HG02884 (cell line): ENCODE data around the gene SERPINB2.

Experiments used
- ATAC-seq: cut with Tn5 transposase; IDR thresholded peaks from one replicate; pipeline ENCODE4 v1.9.1; 2021; ENCODE audit warnings: mild to moderate bottlenecking, moderate library complexity; ENCODE audit not compliant: unreplicated experiment

SERPINB2 gene, protein sequence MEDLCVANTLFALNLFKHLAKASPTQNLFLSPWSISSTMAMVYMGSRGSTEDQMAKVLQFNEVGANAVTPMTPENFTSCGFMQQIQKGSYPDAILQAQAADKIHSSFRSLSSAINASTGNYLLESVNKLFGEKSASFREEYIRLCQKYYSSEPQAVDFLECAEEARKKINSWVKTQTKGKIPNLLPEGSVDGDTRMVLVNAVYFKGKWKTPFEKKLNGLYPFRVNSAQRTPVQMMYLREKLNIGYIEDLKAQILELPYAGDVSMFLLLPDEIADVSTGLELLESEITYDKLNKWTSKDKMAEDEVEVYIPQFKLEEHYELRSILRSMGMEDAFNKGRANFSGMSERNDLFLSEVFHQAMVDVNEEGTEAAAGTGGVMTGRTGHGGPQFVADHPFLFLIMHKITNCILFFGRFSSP

DNA sequence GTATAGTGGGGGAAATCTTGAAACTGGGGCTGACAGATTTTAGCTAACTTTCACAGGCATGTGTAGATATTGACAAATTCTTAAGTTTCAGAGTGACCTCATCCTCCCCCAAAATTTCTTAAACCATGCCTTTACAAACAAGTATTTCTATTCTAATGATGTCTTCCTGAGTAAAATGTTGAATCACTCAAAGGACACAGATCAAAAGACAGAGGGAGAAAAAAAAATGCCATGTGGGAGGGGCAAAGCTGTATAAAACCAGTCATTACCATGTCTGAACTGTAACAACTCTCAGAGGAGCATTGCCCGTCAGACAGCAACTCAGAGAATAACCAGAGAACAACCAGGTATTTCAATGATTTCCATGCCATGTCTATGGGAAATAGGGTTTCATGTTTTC lies at the start of gene SERPINB2:
Gene SERPINB2 (plus strand): TSS at position 282 of the 400 bp plus-strand sequence. CDS start 3,740 bp downstream, outside the sequence.
- no peak for ATAC-seq

DNA sequence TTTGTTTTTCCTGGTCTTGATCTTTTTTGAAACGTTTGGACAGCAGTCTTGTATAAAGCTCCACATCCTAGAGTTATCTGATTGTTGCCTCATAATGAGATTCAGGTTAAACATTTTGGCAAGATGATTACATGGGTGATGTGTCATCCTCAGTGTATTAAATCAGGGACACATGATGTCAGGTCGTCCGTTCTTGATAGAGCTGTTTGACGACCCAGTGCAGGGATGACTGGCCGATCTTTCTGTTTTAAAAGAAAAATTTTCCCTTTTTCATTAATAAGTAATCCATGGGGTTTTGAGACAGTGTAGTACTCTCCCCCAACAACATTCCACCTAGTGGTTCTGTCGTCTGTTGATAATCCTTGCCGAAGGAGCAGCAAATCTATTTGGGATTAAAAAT lies 44.5 kb upstream of the SERPINB2 start:
- no peak for ATAC-seq

DNA sequence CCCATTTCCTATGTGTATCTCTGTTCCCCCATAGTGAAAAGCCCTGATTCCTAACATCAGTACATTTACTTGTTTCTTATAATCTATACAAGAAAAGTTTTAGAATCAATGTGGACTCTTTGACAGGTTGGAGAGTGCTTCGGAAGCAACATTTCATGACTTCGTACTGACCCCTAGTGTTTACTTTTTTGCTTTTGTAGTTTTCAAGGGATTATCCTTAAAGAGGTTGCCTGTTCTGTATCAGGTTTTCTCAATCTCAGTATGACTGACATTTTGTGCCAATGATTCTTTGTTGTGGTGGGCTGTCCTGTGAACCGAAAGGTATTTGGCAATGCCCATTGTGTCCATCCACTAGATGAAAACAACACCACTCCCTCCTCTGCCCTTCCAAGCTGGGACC lies 43.3 kb upstream of the SERPINB2 start:
- ATAC-seq, result peak; percentile 61

DNA sequence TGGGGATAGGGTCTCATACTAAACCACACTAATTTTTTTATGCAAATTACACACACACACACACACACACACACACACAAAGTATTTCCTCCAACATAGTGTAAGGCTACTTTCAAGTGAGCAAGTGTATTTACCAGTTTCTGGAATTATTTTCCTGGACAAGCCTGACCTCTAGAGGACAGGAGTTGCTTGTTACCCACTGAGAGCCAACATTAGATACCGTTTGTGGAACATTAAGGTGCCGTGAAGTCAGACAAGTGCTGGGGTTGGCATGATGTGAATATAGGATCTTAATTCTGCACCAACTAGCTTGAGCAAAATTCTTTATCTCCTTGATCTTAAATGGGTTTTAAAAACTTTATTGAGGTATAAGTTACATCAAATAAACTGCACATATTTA lies 39.3 kb upstream of the SERPINB2 start:
- ATAC-seq, result peak; percentile 52

DNA sequence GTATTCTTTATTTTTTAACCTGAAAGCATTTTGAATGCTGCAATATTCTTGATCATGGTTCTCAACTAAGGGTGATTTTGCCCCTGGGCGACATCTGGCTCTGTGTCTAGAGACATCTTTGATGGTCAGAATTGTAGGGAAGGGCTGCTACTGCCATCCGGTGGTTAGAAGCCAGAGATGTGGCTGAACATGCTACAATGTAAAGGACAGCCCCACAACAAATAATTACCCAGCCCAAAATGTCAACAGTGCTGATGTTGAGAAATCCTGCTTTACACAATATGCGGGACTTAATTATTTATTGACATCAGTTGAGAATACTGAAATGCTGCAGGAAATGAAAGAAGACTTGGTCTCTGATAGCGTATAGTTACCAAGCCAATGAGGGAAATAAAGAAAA lies 37.5 kb upstream of the SERPINB2 start:
- peak; percentile 77 for ATAC-seq

DNA sequence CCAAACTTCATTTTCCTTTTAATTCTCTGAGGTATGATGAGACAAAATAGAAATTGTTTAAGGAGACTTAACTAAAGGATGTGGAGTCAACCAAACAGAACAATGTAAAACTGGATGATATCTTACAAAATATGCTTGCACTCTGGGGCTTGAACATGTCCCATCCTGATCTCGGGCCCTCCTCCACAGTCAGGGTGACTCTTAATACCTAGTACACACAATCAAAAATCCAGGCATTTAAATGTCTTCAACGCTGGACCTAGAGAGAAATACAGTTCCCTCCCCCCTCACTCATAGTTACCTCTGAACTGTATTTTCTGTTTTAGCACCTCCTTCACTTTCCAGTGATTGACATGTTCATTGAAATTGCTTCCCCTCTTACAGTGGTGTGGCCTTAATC lies 36.9 kb upstream of the SERPINB2 start:
- no peak for ATAC-seq

DNA sequence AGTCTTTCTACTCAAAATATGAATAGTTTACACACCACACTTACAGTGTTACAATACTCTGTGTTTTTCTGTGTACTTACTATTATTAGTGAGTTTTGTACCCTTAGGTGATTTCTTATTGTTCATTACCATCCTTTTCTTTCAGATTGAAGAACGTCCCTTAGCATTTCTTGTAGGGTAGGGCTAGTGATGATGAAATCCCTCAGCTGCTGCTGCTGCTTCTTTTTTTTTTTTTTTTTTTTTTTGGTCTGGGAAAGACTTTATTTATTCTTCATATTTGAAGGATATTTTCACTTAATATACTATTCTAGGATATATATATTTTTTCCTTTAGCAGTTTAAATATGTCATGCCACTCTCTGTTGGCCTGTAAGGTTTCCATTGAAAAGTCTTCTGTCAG lies 29.0 kb upstream of the SERPINB2 start:
- no peak for ATAC-seq

DNA sequence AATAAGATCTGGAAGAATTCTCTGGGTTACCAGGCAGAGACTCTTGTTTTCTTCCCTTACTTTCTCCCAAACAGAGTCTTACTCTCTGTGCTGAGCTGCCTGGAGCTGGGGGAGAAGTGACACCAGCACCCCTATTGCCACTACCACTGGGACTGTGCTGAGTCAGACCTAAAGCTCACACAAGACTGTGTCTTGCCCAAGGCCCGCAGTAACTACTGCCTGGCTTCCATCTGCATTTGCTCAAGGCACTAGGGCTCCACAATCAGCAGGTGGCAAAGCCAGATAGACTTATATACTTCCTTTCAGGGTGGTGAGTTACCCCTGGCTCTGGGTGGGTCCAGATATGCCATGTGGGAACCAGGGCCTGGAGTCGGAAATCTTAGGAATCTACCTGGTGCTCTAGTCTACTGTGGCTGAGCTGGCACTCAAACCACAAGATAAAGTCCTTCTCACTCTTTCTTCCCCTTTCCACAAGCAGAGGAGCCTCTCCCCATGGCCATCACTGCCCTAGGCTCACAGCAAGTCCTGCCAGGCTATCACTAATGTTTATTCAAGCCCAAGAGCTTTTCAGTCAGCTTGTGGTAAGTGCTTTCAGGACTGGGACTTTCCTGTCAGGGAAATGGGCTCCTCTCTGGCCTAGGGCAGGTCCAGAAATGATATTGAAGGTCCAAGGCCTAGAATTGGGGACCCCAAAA lies 27.6 kb upstream of the SERPINB2 start:
- no peak for ATAC-seq

DNA sequence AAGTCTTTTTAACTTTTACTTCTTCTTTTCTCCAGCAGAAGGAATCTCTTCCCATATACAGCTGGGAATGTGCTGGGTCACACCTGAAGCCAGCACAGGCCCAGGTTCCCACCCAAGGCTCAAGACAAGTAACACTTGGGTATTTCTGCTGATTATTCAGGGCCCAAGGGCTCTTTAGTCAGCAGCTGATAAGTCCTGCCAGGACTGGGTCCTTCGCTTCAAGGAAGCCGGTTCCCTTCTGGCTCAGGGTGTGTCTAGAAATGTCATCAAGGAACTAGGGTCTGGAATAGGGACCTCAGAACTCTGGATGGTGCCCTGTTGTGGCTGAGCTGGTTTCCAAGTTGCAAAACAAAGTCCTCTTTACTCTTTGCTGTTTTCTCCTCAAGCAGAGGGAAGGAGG lies 27.0 kb upstream of the SERPINB2 start:
- no peak for ATAC-seq

DNA sequence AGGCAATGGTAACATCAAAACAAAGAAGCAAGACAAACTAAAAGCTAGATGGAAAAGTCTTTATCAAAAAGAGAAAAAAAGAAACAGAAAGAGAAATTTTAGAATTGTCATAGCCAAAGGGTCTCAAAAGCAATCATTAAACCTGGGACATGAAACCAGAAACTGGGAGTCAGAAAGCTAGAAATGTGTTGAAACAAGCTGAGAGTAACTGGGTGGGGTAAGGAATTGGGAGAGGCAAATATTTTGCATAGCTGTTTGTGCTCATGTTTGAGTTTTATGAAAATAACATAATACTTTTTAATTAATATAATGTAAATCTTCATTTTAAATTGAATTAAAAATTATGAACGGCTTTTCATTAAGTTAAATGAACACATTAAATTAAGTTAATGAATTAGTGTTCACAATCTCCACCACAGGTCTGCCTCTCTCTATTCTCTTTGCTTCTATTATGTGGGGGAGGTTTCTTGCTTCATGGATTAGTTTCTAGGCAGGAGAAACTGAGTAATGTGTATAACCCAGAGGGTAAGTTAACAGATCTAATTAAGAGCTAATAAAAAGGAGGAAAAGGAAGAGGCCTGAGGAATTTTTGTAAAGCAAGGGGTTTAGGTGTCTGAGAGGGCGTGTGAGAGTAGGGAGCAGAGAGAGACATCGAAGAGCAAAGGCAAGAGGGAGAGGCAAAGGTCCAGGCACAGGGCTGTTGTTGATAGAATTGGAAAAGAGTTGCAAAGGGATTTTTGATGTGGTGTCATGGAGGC lies 20.0 kb upstream of the SERPINB2 start:
- no peak for ATAC-seq

DNA sequence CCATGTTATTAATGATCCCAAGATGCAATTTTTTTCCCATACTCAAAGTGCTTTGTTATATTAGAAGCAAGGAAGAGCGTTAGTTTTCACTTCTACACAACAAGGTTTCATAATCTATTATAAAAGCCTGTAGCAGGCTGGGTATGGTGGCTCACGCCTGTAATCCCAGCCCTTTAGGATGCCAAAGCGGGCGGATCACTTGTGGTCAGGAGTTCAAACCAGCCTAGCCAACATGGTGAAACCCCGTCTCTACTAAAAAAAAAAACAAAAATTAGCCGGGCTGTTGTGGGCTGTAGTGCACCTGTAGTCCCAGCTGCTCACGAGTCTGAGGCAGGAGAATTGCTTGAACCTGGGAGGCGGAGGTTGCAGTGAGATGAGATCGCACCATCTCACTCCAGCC lies 19.0 kb upstream of the SERPINB2 start:
- ATAC-seq, result no peak

DNA sequence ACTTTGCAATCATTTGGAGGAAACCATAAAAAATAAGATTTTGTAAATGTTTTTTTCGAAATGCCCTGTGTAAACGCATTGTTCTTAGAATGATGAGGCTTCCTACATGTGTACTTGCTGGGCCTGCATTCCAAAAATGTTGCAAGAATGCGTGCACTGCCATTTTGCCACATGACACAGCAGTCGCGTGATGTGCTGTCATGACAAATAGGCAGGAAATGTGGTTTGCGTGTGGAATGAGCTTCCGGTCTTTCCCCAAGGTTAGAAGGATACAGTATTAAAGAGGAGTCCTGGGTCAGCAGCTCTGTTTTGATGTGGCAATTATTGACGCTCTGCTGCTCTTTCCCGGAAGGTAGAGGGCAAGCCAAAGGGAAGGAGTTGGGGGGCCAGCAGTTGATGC lies 18.1 kb upstream of the SERPINB2 start:
- ATAC-seq, result no peak

DNA sequence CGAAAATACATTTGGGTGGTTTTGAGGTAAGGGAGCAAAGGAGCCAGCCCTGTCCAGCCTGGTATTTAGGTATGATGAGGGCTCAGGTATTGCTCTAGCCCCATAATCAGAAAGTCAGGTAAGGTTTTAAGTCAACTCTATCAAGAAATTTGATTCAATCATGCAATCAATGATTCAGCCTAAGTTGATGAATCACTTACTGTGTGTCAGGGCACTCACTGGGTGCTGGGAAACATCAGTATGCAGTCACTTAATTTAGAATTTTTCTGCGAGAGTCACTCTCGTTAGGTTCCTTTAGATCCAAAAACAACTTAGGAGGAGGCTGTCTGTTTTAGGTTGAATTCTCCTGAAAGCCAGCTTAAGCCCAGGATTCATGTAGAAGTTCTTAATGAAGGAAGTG lies 17.7 kb upstream of the SERPINB2 start:
- no peak for ATAC-seq

DNA sequence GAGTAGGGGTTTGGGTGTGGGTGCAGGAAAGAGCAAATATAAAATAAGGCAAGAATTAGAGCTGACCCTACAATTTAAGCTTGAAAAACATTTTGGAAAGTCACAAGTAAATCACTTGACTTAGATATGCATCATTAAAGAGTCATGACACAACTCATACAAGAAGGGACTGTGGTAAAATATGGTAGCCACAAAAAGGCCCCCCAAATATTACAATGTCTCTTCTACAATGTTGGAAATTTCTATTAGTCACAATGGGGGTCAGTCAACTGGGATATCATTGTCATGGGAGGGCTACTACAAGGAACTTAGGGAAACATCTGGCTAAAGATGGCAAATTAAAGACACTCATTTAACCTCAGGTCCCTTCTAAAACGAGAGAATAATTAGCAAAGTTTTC lies 15.7 kb upstream of the SERPINB2 start:
- ATAC-seq, result no peak

DNA sequence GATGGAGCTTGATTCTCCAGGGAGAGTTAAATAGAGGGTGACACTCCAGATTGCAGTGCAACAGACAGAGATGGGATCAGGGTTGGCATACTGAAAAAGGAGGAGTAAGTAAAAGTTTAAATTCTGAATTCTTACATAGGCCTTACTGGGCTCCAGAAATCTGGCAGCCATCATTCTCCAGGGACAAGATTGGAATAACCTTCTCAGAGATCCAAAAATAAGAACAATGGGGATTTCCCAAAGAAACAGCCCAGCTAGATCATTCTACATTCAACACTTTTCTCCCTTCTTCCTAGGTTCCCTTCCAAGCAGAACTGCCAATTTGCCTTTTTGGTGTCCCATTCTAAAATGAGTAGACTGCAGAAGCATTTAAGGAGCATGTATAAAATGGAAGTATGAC lies 14.9 kb upstream of the SERPINB2 start:
- ATAC-seq, result no peak

DNA sequence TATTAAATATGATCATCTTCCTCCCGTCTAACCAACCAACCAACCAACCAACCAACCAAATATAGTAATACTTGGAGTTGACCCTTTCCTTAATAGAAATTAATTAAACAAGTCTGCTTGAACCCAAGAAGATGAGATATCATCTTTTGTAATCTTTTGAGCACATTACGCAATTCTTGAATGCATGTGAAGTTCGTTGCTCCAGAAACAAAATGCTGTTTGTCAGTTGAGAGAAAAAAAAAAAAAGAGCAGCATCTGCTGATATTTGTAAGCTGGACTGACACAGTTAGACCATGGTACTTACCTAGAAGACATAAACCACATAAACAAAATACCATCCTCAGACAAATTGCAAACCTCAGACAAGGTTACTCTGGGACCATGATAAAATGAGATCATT lies 9.2 kb upstream of the SERPINB2 start:
- ATAC-seq, result no peak

DNA sequence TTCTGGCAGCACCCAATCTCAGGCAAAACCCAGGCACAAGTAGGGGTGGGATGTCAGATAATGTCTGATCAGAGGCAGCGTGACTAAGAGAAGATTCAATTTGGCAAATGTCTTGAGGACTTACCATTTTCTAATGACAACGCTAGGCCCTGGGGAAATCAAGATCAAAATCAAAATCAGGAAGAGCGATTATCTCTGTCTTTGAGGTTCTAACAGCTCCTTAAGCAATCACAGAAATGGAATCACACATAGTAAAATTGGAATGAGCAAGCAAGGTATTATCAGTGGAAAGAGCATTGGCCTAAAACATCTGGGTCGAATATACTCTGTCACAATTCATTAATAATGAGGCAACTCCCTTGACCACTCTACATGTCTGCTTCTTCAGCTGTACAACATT lies 8.6 kb upstream of the SERPINB2 start:
- no peak for ATAC-seq

DNA sequence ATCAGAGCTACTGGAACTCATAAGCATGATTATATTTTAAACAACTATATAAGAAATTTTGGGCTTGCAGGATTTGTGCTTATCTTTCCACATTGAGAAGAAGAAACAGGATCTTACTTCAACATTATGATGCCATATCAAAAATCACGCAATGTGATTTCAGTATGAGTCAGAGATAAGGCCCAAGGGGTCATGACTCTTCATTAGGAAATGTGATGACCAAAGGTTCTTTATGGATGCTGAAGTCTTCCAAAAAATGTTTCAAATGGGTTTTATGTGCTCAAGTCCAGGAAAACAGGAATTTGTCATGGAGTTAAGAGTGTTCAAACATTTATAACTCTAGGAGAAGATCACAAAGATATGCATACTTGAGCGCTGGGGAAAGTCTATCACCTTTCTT lies 7.8 kb upstream of the SERPINB2 start:
- no peak for ATAC-seq

DNA sequence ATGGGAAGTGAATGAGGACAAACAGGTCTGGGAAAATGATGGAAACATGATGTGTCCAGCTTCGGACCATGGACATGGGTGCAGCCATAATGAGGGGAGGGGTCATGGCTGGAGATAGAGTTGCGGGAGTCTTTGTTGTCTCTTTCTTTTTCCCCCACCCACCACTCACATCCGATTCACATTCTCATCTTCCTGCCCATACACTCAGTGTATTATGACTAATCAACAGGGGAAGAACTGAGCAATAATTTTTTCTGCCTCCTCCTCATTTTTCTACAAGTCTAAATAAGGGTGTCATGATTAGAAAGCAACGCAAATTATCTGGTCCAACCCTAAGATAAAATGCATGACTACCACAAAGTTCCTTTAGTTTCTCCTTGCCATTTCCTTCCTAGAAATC lies 5.7 kb upstream of the SERPINB2 start:
- no peak for ATAC-seq

DNA sequence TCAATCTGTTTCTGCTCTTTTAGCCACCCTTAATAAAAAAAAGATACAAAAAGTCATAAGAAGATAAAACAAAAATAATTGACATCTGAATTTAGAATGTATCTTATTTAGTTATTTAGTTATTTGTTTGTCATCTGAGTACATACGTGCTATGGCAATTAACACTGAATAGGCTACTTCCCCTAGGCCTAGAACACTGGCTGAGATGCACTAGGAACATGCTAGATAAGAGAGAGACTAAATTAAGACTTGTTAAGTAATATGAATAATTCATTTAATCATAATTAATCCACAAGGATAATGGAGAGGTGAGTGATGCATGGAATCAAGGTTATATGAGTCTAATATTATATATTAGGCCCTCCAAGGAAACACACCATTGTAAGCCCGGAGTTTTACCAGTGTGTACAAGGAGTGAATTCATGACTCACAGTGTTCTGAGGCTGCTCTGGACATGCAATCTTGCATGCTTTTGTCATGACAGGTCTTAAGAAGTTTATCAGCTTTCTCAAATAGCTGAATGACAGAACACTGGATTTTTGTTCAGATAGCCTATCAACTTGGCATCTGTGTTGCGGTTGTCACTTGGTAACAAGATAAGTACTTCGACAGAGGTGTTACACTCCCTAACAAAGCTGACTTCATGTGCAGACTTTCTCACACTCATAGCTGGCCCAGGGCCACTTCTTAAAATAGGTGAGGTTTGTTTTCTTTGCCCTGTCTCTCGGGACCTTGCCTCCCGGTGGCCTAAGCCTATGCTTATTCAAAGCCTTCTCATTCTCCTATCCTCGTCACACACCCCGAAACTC lies 5.0 kb upstream of the SERPINB2 start:
- ATAC-seq, result no peak

DNA sequence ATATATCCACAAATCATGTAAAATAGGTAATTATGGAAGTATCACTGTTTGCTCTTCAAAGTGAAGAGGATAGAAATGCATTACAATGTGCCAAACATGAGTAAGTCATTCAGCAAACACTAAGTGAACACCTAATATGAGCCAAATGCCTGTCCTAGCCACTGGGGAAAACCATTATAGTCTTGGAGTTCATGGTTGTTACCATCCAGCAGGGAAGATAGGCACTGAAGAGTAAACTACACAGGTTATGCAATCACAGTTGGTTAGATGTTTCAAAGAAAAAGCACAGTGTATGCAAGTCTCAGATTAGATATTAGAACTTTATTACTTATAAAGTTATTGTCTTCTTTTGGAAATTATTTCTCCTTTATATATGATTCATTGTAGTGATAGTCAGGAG lies 3.9 kb upstream of the SERPINB2 start:
- no peak for ATAC-seq
